Neural cell (in vitro differentiated cells): Measurements from ENCODE around the gene PABPN1L. TPM values are rescaled to one million over a fixed set of nuclear protein-coding genes. Genes with fewer than 3 reads are reported as not detected.

Experiments used
- H2AFZ ChIP-seq: fragments of 200-600, 300-800 bp; sonication (generic), shearing (Covaris generic); 2 replicates; pipeline ENCODE4 v1.6.0; 2014; ENCODE audit warnings: low read depth, mild to moderate bottlenecking, antibody characterized with exemption, low read length, moderate library complexity
- H3F3A ChIP-seq: fragments of 200-600 bp; shearing (Covaris generic); 2 replicates; pipeline ENCODE4 v1.6.1; 2016; ENCODE audit warnings: mild to moderate bottlenecking, moderate library complexity, mixed read lengths, antibody characterized with exemption, low read length; ENCODE audit not compliant: insufficient read depth, poor library complexity, severe bottlenecking
- H3K27ac ChIP-seq: fragments of 200-600, 300-800 bp; sonication (generic), shearing (Covaris generic); 2 replicates; pipeline ENCODE4 v1.5.1; 2014; ENCODE audit warnings: mild to moderate bottlenecking, low read length, moderate library complexity
- H3K27me3 ChIP-seq: fragments of 300-800, 200-600 bp; sonication (generic), shearing (Covaris generic); 2 replicates; pipeline ENCODE4 v1.6.0; 2014; ENCODE audit warnings: mild to moderate bottlenecking, low read depth, low read length, moderate library complexity; ENCODE audit not compliant: insufficient read depth
- H3K36me3 ChIP-seq: fragments of 300-800, 200-600 bp; sonication (generic), shearing (Covaris generic); 2 replicates; pipeline ENCODE4 v1.5.1; 2014; ENCODE audit warnings: mild to moderate bottlenecking, antibody characterized with exemption, low read length, moderate library complexity; ENCODE audit not compliant: insufficient read depth
- H3K4me2 ChIP-seq: fragments of 300-800, 200-600 bp; sonication (generic), shearing (Covaris generic); 2 replicates; pipeline ENCODE4 v1.6.0; 2014; ENCODE audit warnings: mild to moderate bottlenecking, low read length
- H3K4me3 ChIP-seq: fragments of 300-800, 200-600 bp; sonication (generic), shearing (Covaris generic); 2 replicates; pipeline ENCODE4 v1.5.1; 2014; ENCODE audit warnings: mild to moderate bottlenecking, low read length, moderate library complexity
- H3K79me2 ChIP-seq: fragments of 200-600 bp; shearing (Covaris generic); replicated peaks from 2 replicates; pipeline ENCODE4 v1.6.0; 2014; ENCODE audit warnings: mild to moderate bottlenecking, low read length, moderate library complexity; ENCODE audit not compliant: insufficient read depth
- H3K9ac ChIP-seq: fragments of 300-800, 200-600 bp; sonication (generic), shearing (Covaris generic); 2 replicates; pipeline ENCODE4 v1.6.1; 2016; ENCODE audit warnings: mild to moderate bottlenecking, low read length, mixed read lengths
- H3K9me2 ChIP-seq: fragments of 200-600 bp; shearing (Covaris generic); 2 replicates; pipeline ENCODE4 v1.6.1; 2016; ENCODE audit warnings: mild to moderate bottlenecking, low read length, mixed read lengths; ENCODE audit not compliant: insufficient read depth
- H3K9me3 ChIP-seq: fragments of 200-600, 300-800 bp; sonication (generic), shearing (Covaris generic); 2 replicates; pipeline ENCODE4 v1.6.1; 2016; ENCODE audit warnings: mild to moderate bottlenecking, mixed run types, low read length, moderate library complexity, mixed read lengths
- H4K20me1 ChIP-seq: fragments of 200-600 bp; shearing (Covaris generic); 2 replicates; pipeline ENCODE4 v1.6.1; 2016; ENCODE audit warnings: mild to moderate bottlenecking, mixed run types; ENCODE audit not compliant: insufficient read depth
- CTCF ChIP-seq: fragments of 450-650 bp; IDR thresholded peaks from 2 replicates; pipeline ENCODE4 v1.5.1; 2014; ENCODE audit warnings: antibody characterized with exemption, mild to moderate bottlenecking, moderate library complexity; ENCODE audit not compliant: poor library complexity, severe bottlenecking
- EP300 ChIP-seq: fragments of 450-650 bp; conservative IDR thresholded peaks from 2 replicates; pipeline ENCODE4 v1.6.1; 2014; ENCODE audit warnings: antibody characterized with exemption, mild to moderate bottlenecking, moderate library complexity; ENCODE audit not compliant: poor library complexity, severe bottlenecking
- EZH2 ChIP-seq: fragments of 200-600, 300-800 bp; shearing (Covaris generic), sonication (generic); IDR thresholded peaks from 2 replicates; pipeline ENCODE4 v1.6.1; 2014; ENCODE audit warnings: antibody characterized with exemption, low read length, borderline replicate concordance, mild to moderate bottlenecking; ENCODE audit not compliant: insufficient read depth, poor library complexity, severe bottlenecking
- MXI1 ChIP-seq: fragments of 450-650 bp; conservative IDR thresholded peaks from 2 replicates; pipeline ENCODE4 v1.6.1; 2014; ENCODE audit warnings: antibody characterized with exemption, mild to moderate bottlenecking; ENCODE audit not compliant: poor library complexity, severe bottlenecking
- POLR2AphosphoS5 ChIP-seq: IDR thresholded peaks from 2 replicates; pipeline ENCODE4 v1.6.1; 2012
- RAD21 ChIP-seq: fragments of 450-650 bp; conservative IDR thresholded peaks from 2 replicates; pipeline ENCODE4 v1.6.1; 2014; ENCODE audit warnings: antibody characterized with exemption, mild to moderate bottlenecking, moderate library complexity
- REST ChIP-seq: IDR thresholded peaks from 2 replicates; pipeline ENCODE4 v1.6.1; 2012; ENCODE audit warnings: borderline replicate concordance
- SMC3 ChIP-seq: fragments of 450-650 bp; conservative IDR thresholded peaks from 2 replicates; pipeline ENCODE4 v1.6.1; 2014; ENCODE audit warnings: antibody characterized with exemption, mild to moderate bottlenecking, moderate library complexity; ENCODE audit not compliant: poor library complexity
- TAF1 ChIP-seq: IDR thresholded peaks from 2 replicates; pipeline ENCODE4 v1.6.1; 2012; ENCODE audit warnings: low read depth
- polyA plus RNA-seq: library from polyadenylated mRNA; depleted of rRNA; stranded (reverse); fragments of >200 nt; gene quantifications from 2 replicates; pipeline ENCODE4 v1.2.3, GENCODE V29; 2014

The PABPN1L gene
- polyA plus RNA-seq, 1 donor from 2014 or later = 0.20 TPM

GRCh38 chr16:88844419-88845036 is 21.9 kb downstream of the PABPN1L start:
- Histone ChIP-seq H2AFZ (no peak overlapping the region), H3K79me2 (no peaks in the 10 kb centered on the region), H3K9me3 (no peaks in the 10 kb centered on the region), H4K20me1 (no peaks in the 10 kb centered on the region), H3K4me3 (no peak overlapping the region), H3K27ac (no peak overlapping the region), H3K36me3 (no peaks in the 10 kb centered on the region), H3K9ac (no peak overlapping the region), H3K9me2 (no peaks in the 10 kb centered on the region), H3F3A (no peaks in the 10 kb centered on the region), H3K27me3 (no peaks in the 10 kb centered on the region), H3K4me2 (no peak overlapping the region)
- no peak for TF ChIP-seq POLR2AphosphoS5
- TF ChIP-seq RAD21 = no peak
- TF ChIP-seq TAF1 = no peak
- no peak for TF ChIP-seq REST
- TF ChIP-seq MXI1 = no peak
- TF ChIP-seq EZH2 = no peak
- no peak for TF ChIP-seq EP300
- TF ChIP-seq SMC3 = no peak

- TF ChIP-seq REST (no peak), RAD21 (no peak), MXI1 (no peak), CTCF (no peak), SMC3 (no peak), EZH2 (no peak), POLR2AphosphoS5 (no peak), EP300 (no peak), TAF1 (no peak)
- H3K9ac ChIP-seq = no peak overlapping the region
- H3K36me3 ChIP-seq = no peaks in the 10 kb centered on the region
- no peaks in the 10 kb centered on the region for H3K79me2 ChIP-seq
- H3K4me2 ChIP-seq = no peak overlapping the region
- H3F3A ChIP-seq = no peaks in the 10 kb centered on the region
- H4K20me1 ChIP-seq = no peaks in the 10 kb centered on the region
- H3K27me3 ChIP-seq = no peaks in the 10 kb centered on the region
- H3K9me3 ChIP-seq = no peaks in the 10 kb centered on the region
- no peak overlapping the region for H2AFZ ChIP-seq
- no peaks in the 10 kb centered on the region for H3K9me2 ChIP-seq
- no peak overlapping the region for H3K27ac ChIP-seq
- H3K4me3 ChIP-seq = no peak overlapping the region
Measured at GRCh38 chr16:88843256-88843655, 23.2 kb downstream of the PABPN1L start.
